CD14-positive monocyte (primary cell): ENCODE measurements around the gene CERK. TPM values are rescaled to one million over a fixed set of nuclear protein-coding genes. Genes with fewer than 3 reads are reported as not detected.

ENCODE experiments used
- DNase-seq, 3 donors: peaks; one replicate each; pipeline ENCODE4 v3.0.0-alpha.2; 2011 to 2022
- H2AFZ ChIP-seq: 2 replicates; pipeline ENCODE4 v1.6.0; 2012; ENCODE audit warnings: mild to moderate bottlenecking, low read depth, low read length, inconsistent platforms; ENCODE audit not compliant: insufficient read depth, poor library complexity, severe bottlenecking
- H3K27ac ChIP-seq, 2 donors: 1 replicate in 1 of 2; 2 replicates in 1 of 2; pipeline ENCODE4 v1.5.1; 2012 to 2013; ENCODE audit warnings: low read length in 2 of 2, control low read depth in 1 of 2, inconsistent platforms in 1 of 2, low read depth in 1 of 2, mild to moderate bottlenecking in 1 of 2
- H3K27me3 ChIP-seq, 2 donors: one replicate each; pipeline versions ENCODE4 v1.6.0 to v1.6.1; 2011 to 2013; ENCODE audit warnings: low read length in 2 of 2; ENCODE audit not compliant: control insufficient read depth in 2 of 2, insufficient read depth in 2 of 2
- H3K36me3 ChIP-seq, 2 donors: replicated peaks in 1 of 2; 1 replicate in 1 of 2; 2 replicates in 1 of 2; pipeline versions ENCODE4 v1.5.1 to v1.6.1; 2012 to 2013; ENCODE audit warnings: low read length in 2 of 2, control low read depth in 1 of 2, inconsistent platforms in 1 of 2, mild to moderate bottlenecking in 1 of 2; ENCODE audit not compliant: insufficient read depth in 2 of 2, control insufficient read depth in 1 of 2
- H3K4me1 ChIP-seq, 2 donors: 1 replicate in 1 of 2; 2 replicates in 1 of 2; pipeline versions ENCODE4 v1.5.1 to v1.6.1; 2012 to 2013; ENCODE audit warnings: low read length in 2 of 2, control low read depth in 1 of 2, inconsistent platforms in 1 of 2, mild to moderate bottlenecking in 1 of 2, moderate library complexity in 1 of 2; ENCODE audit not compliant: insufficient read depth in 2 of 2, control insufficient read depth in 1 of 2
- H3K4me2 ChIP-seq: replicated peaks from 2 replicates; pipeline ENCODE3; 2012; ENCODE audit warnings: low read length, moderate library complexity, mild to moderate bottlenecking; ENCODE audit not compliant: poor library complexity, severe bottlenecking; ENCODE audit errors: extremely low read depth
- H3K4me3 ChIP-seq, 3 experiments: fragments of 200-600 bp in 1 of 3; sonication (generic) in 1 of 3; replicated peaks in 1 of 3; 1 replicate in 2 of 3; 2 replicates in 1 of 3; pipeline ENCODE4 v1.5.1; 2011 to 2013; ENCODE audit warnings: low read length in 3 of 3, mild to moderate bottlenecking in 3 of 3, control low read depth in 2 of 3, low read depth in 2 of 3, inconsistent platforms in 1 of 3, moderate library complexity in 1 of 3
- H3K79me2 ChIP-seq: 2 replicates; pipeline ENCODE4 v1.6.0; 2012; ENCODE audit warnings: mild to moderate bottlenecking, control low read depth, inconsistent platforms, low read length, moderate library complexity; ENCODE audit not compliant: insufficient read depth
- H3K9ac ChIP-seq: 2 replicates; pipeline ENCODE4 v1.6.0; 2017; ENCODE audit warnings: low read length, mild to moderate bottlenecking; ENCODE audit not compliant: insufficient read depth, poor library complexity, severe bottlenecking
- H3K9me3 ChIP-seq, 2 donors: replicated peaks in 1 of 2; 1 replicate in 1 of 2; 2 replicates in 1 of 2; pipeline versions ENCODE4 v1.5.1 to v1.6.1; 2012 to 2013; ENCODE audit warnings: low read length in 2 of 2, control low read depth in 1 of 2; ENCODE audit not compliant: control insufficient read depth in 1 of 2, insufficient read depth in 1 of 2
- H4K20me1 ChIP-seq: 2 replicates; pipeline ENCODE4 v1.6.0; 2012; ENCODE audit warnings: mild to moderate bottlenecking, low read length, control low read depth, moderate library complexity; ENCODE audit not compliant: insufficient read depth
- H3K27ac Mint-ChIP-seq, 7 donors: one replicate each; pipeline ENCODE4 v1.8.0; 2020; ENCODE audit warnings: mild to moderate bottlenecking in 7 of 7, mixed read lengths in 7 of 7, moderate library complexity in 6 of 7, inconsistent platforms in 2 of 7
- H3K27me3 Mint-ChIP-seq, 3 donors: one replicate each; pipeline ENCODE4 v1.8.0; 2021 to 2022; ENCODE audit warnings: low read depth in 3 of 3, mild to moderate bottlenecking in 3 of 3, mixed read lengths in 3 of 3, moderate library complexity in 3 of 3, inconsistent platforms in 1 of 3
- H3K36me3 Mint-ChIP-seq, 2 donors: one replicate each; pipeline ENCODE4 v1.8.0; 2020; ENCODE audit warnings: mixed read lengths in 2 of 2, inconsistent platforms in 1 of 2, mild to moderate bottlenecking in 1 of 2
- H3K4me1 Mint-ChIP-seq: one replicate; pipeline ENCODE4 v1.8.0; 2020; ENCODE audit warnings: mild to moderate bottlenecking, mixed read lengths
- H3K4me3 Mint-ChIP-seq, 2 donors: one replicate each; pipeline ENCODE4 v1.8.0; 2020; ENCODE audit warnings: mild to moderate bottlenecking in 2 of 2, mixed read lengths in 2 of 2, moderate library complexity in 1 of 2
- H3K9me3 Mint-ChIP-seq, 7 donors: one replicate each; pipeline ENCODE4 v1.8.0; 2020 to 2022; ENCODE audit warnings: mixed read lengths in 7 of 7, mild to moderate bottlenecking in 6 of 7, moderate library complexity in 6 of 7, inconsistent platforms in 2 of 7
- WGBS: methylation state at CpG from one replicate; pipeline ENCODE4 v1.1.5; 2013; ENCODE audit warnings: missing lambda C conversion rate; ENCODE audit not compliant: insufficient coverage; 5-methylcytosine and 5-hydroxymethylcytosine counted together
- intact Hi-C, 2 donors: fragments of 100-400 bp; cut with micrococcal nuclease; formaldehyde crosslinking; loops; one replicate each; pipeline versions ENCODE4 v1.15.0 to v1.15.1; 2023
- polyA plus RNA-seq, 3 donors: library from polyadenylated mRNA; depleted of rRNA in 1 of 3; unstranded in 2 of 3; stranded (reverse) in 1 of 3; fragments of 300-500 nt in 2 of 3; fragments of >200 nt in 1 of 3; fragmentation: Illumina TruSeq in 2 of 3; gene quantifications; 1 replicate in 2 of 3; 2 replicates in 1 of 3; pipeline ENCODE4 v1.2.3, GENCODE V29; 2012 to 2021
- TF ChIP-seq, protein P1 (sequence below): fragments of 200-600 bp; IDR thresholded peaks from one replicate; pipeline ENCODE4 v1.8.0; 2022; ENCODE audit warnings: antibody characterized with exemption, mild to moderate bottlenecking

CERK gene
- polyA plus RNA-seq, 3 donors = 22.4 to 40.2 (median 24.5) TPM

DNA sequence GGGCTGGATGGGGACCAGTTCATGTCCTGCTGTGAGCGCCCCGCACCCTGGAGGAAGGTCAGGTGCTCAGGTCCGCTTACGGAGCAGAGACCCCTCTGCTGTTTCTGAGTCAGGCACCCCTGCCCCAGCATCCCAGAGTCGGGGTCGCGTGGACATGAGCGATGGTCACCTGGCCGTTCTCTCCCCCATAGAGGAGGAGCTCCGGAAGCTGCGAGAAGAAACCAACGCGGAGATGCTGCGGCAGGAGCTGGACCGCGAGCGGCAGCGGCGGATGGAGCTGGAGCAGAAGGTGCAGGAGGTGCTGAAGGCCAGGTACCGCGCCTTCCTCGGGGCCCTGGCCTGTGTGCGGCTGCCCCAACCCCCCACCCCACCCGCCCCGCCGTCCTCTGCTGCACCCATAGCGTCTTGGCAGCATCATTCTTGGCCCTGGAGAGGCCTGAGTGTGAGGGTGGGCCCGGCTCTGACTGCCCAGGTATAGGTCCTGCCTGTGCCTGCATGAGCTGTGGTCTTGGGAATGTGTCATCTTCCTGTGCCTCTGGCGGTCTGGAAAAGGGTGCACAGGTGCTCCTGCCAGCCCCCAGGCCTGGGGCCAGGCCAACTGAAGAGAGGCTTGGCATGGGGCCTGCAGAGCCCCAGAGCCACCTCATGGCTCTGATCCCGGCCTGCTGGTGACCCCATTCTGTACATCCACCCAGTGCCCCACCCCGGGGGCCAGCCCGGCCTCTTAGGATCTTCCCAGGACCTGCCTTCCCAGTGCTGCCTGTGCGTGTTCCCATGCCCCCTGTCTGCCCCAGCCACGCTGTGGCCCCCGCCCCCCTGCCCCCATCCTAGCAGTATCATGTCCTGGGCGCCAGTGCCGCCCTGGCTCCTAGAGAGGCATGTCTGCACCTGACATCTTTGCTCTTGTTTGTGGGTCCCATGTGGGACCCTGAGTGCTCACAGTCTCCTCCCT, 79.8 kb downstream of the CERK start:
- Histone ChIP-seq H3K9ac (no peak overlapping the region), H3K27me3 (no peaks in the 10 kb centered on the region), H3K79me2 (peaks cover 27% of the 10 kb centered on the region), H3K4me3 (no peak overlapping the region), H4K20me1 (peaks cover 97% of the 10 kb centered on the region), H3K4me1 (peaks cover 2% of the 10 kb centered on the region in 2 donors), H3K4me2 (no peak overlapping the region), H3K9me3 (no peaks in the 10 kb centered on the region), H3K36me3 (peaks cover 58 to 62% of the 10 kb centered on the region in 2 donors), H3K27ac (no peak overlapping the region), H2AFZ (no peak overlapping the region)
- H3K4me1 Mint-ChIP-seq = peaks cover 10% of the 10 kb centered on the region
- intact Hi-C loops = no loop called here
- H3K4me3 Mint-ChIP-seq = no peak overlapping the region
- peaks cover 42 to 72% of the 10 kb centered on the region in 2 donors for H3K36me3 Mint-ChIP-seq
- peaks cover 0 to 2% (median 0%) of the 10 kb centered on the region in 3 donors for H3K27me3 Mint-ChIP-seq
- no peak for DNase-seq
- WGBS = 96% methylated on average over 31 of the region's 37 CpGs
- TF ChIP-seq, protein P1, sequence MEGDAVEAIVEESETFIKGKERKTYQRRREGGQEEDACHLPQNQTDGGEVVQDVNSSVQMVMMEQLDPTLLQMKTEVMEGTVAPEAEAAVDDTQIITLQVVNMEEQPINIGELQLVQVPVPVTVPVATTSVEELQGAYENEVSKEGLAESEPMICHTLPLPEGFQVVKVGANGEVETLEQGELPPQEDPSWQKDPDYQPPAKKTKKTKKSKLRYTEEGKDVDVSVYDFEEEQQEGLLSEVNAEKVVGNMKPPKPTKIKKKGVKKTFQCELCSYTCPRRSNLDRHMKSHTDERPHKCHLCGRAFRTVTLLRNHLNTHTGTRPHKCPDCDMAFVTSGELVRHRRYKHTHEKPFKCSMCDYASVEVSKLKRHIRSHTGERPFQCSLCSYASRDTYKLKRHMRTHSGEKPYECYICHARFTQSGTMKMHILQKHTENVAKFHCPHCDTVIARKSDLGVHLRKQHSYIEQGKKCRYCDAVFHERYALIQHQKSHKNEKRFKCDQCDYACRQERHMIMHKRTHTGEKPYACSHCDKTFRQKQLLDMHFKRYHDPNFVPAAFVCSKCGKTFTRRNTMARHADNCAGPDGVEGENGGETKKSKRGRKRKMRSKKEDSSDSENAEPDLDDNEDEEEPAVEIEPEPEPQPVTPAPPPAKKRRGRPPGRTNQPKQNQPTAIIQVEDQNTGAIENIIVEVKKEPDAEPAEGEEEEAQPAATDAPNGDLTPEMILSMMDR = no peak
- peaks cover 0 to 2% (median 0%) of the 10 kb centered on the region in 7 donors for H3K9me3 Mint-ChIP-seq
- peak overlapping the region in 2 of 7 donors; percentile 33 to 52 for H3K27ac Mint-ChIP-seq

DNA sequence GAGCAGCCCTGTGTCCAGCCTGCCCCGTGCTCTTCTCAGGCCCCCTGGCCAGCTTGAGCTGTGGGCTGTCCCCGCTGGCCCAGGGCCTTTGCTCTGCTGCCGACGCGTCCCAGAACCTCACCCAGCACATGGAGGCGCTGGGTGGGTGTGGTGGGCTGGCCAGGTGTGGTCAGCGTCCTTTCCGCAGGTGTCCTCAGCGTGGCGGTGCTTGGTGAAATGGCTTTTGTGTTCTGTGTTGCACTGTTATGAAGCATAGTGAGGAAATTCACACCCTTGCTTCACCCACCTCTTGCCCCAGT, 80.4 kb downstream of the CERK start:
- 96% methylated on average over 2 of the region's 10 CpGs for WGBS
- Histone ChIP-seq H3K4me2 (no peak overlapping the region), H2AFZ (no peak overlapping the region), H3K4me3 (no peak overlapping the region), H3K9ac (no peak overlapping the region), H3K79me2 (peaks cover 34% of the 10 kb centered on the region), H3K9me3 (no peaks in the 10 kb centered on the region), H3K27ac (no peak overlapping the region), H4K20me1 (peaks cover 97% of the 10 kb centered on the region), H3K27me3 (no peaks in the 10 kb centered on the region), H3K36me3 (peaks cover 53 to 58% of the 10 kb centered on the region in 2 donors), H3K4me1 (peaks cover 9% of the 10 kb centered on the region in 2 donors)
- Mint-ChIP-seq H3K27me3 (peaks cover 0 to 2% (median 0%) of the 10 kb centered on the region in 3 donors), H3K9me3 (peaks cover 0 to 2% (median 0%) of the 10 kb centered on the region in 7 donors), H3K4me1 (peaks cover 16% of the 10 kb centered on the region), H3K27ac (peak overlapping the region in 3 of 7 donors; percentile 16 to 62 (median 33)), H3K4me3 (no peak overlapping the region), H3K36me3 (peaks cover 43 to 73% of the 10 kb centered on the region in 2 donors)
- no peak for DNase-seq
- intact Hi-C loops = no loop called here
- TF ChIP-seq, protein P1 = no peak
